DND-41 (cell line): ENCODE results near the gene ZDHHC23.

Experiments
- ATAC-seq: fragments of 200-7000 bp; cut with Tn5 transposase; 3 replicates; pipeline ENCODE4 v1.9.1; 2021; ENCODE audit warnings: low read depth; ENCODE audit not compliant: insufficient read depth
- DNase-seq: peaks from one replicate; pipeline ENCODE4 v3.0.0-alpha.2; 2020
- H2AFZ ChIP-seq: 2 replicates; pipeline ENCODE4 v1.6.0; 2012; ENCODE audit warnings: low read depth, low read length
- H3K27ac ChIP-seq: 2 replicates; pipeline ENCODE4 v1.5.1; 2012; ENCODE audit warnings: low read length, inconsistent platforms
- H3K27me3 ChIP-seq: fragments of 200-600 bp; sonication (generic); 2 replicates; pipeline ENCODE4 v1.6.0; 2012; ENCODE audit warnings: low read length, mild to moderate bottlenecking, inconsistent platforms; ENCODE audit not compliant: insufficient read depth, poor library complexity
- H3K36me3 ChIP-seq: 2 replicates; pipeline ENCODE4 v1.5.1; 2012; ENCODE audit warnings: low read length, inconsistent platforms; ENCODE audit not compliant: insufficient read depth
- H3K4me1 ChIP-seq: 2 replicates; pipeline ENCODE4 v1.5.1; 2012; ENCODE audit warnings: mild to moderate bottlenecking, low read length; ENCODE audit not compliant: insufficient read depth
- H3K4me2 ChIP-seq: 2 replicates; pipeline ENCODE4 v1.6.0; 2012; ENCODE audit warnings: mild to moderate bottlenecking, moderate library complexity, low read length, inconsistent platforms; ENCODE audit not compliant: insufficient read depth
- H3K4me3 ChIP-seq, 2 experiments: fragments of 200-600 bp in 1 of 2; shearing (Covaris generic) in 1 of 2; 2 replicates each; pipeline ENCODE4 v1.5.1; 2012 to 2016; ENCODE audit warnings: inconsistent platforms in 2 of 2, low read length in 2 of 2, mild to moderate bottlenecking in 2 of 2, low read depth in 1 of 2, moderate library complexity in 1 of 2
- H3K79me2 ChIP-seq: 2 replicates; pipeline ENCODE4 v1.6.0; 2012; ENCODE audit warnings: low read length, inconsistent platforms; ENCODE audit not compliant: insufficient read depth
- H3K9ac ChIP-seq: 2 replicates; pipeline ENCODE4 v1.6.0; 2012; ENCODE audit warnings: low read depth, mild to moderate bottlenecking, inconsistent platforms, low read length, moderate library complexity
- H3K9me3 ChIP-seq: 2 replicates; pipeline ENCODE4 v1.5.1; 2012; ENCODE audit warnings: low read length, moderate library complexity, mild to moderate bottlenecking, inconsistent platforms; ENCODE audit not compliant: insufficient read depth, severe bottlenecking
- H4K20me1 ChIP-seq: 2 replicates; pipeline ENCODE4 v1.6.0; 2012; ENCODE audit warnings: low read length; ENCODE audit not compliant: insufficient read depth
- CTCF ChIP-seq: IDR thresholded peaks from 2 replicates; pipeline ENCODE4 v1.5.1; 2012; ENCODE audit warnings: borderline replicate concordance, low read length, moderate library complexity, mild to moderate bottlenecking; ENCODE audit not compliant: poor library complexity, severe bottlenecking; ENCODE audit errors: extremely low read depth
- EZH2 ChIP-seq: IDR thresholded peaks from 3 replicates; pipeline ENCODE4 v1.6.1; 2012; ENCODE audit warnings: borderline replicate concordance, low read depth, mild to moderate bottlenecking, moderate library complexity, low read length, inconsistent platforms; ENCODE audit not compliant: severe bottlenecking

ZDHHC23 gene

DNA sequence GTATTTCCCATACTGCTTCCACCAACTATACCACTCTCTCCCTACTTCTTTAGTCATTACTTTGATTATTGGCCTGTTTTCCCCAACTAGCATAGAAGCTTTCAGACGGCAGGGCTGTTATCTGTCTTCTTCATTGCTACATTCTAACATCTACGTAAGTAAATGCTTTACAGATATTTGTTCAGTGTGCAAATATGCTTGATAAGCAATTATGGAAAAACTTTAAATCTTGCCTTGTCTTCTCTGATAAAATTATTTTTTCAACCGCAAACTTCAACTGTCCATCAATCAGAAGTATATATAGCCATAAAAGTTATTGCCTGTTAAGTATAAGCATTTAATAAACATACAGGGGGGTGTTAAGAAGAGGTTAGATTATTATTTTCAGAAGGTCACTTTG lies 35.7 kb downstream of the ZDHHC23 start:
- H3K9ac ChIP-seq, result no peak overlapping the region

DNA sequence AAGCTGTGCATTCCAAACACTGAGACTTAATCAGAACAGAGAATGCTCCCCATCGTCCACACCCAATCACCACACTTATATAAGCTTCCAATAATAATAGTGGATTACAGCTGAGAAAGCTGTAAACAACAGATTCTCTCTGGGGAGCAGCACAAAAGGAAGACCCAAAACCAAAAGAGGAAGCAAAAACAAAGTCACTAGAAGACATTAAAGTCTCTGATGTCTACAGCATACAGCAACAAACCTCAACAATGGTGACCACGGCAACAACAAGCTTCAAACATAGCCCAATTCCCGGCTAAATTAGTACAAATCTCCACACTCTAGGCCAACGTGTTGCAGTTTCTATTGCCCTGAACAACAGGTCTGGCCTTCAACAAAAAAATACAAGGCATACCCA lies 37.7 kb downstream of the ZDHHC23 start:
- no peak for TF ChIP-seq CTCF
- TF ChIP-seq EZH2, result no peak
- Histone ChIP-seq H3K4me3 (no peak overlapping the region), H3K9ac (no peak overlapping the region), H3K9me3 (no peaks in the 10 kb centered on the region), H3K36me3 (no peaks in the 10 kb centered on the region), H4K20me1 (no peaks in the 10 kb centered on the region), H3K27me3 (no peaks in the 10 kb centered on the region), H2AFZ (no peak overlapping the region), H3K27ac (no peak overlapping the region), H3K4me1 (no peaks in the 10 kb centered on the region), H3K79me2 (no peaks in the 10 kb centered on the region), H3K4me2 (no peak overlapping the region)
- ATAC-seq (peak; percentile 76), DNase-seq (peak; percentile 14)

More for the DNA sequence above, 35.7 kb downstream of the ZDHHC23 start:
- Histone ChIP-seq H3K4me1 (no peaks in the 10 kb centered on the region), H3K4me2 (no peak overlapping the region), H3K9me3 (no peaks in the 10 kb centered on the region), H3K36me3 (no peaks in the 10 kb centered on the region), H3K4me3 (no peak overlapping the region), H3K27me3 (no peaks in the 10 kb centered on the region), H3K27ac (no peak overlapping the region), H2AFZ (no peak overlapping the region), H4K20me1 (no peaks in the 10 kb centered on the region), H3K79me2 (no peaks in the 10 kb centered on the region)
- DNase-seq (no peak), ATAC-seq (no peak)
- TF ChIP-seq EZH2, result no peak
- TF ChIP-seq CTCF, result no peak

DNA sequence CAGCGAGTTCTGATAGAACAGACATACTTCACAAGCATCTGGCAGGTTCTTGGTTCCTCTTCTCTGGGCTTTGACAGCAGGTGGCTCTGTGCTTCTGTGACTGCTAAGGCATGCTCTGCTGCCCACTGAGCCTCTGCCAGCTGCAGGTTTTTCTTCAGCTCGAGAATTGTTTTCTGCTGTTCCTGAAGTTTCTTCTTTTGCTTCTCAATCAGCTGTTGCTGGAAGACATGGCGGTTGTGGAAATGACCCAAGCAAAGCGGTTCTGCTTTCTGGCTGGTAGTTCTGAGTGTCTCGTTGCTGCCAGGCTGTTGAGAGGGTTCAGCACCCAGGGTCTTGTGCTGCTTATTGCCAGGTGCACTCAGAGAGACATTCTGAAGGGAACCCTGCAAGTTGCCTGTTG lies 57.7 kb downstream of the ZDHHC23 start:
- Histone ChIP-seq H3K27me3 (no peaks in the 10 kb centered on the region), H3K27ac (no peak overlapping the region), H3K9me3 (no peaks in the 10 kb centered on the region), H2AFZ (no peak overlapping the region), H3K4me3 (no peak overlapping the region), H3K4me2 (no peak overlapping the region), H3K9ac (no peak overlapping the region), H3K79me2 (no peaks in the 10 kb centered on the region), H4K20me1 (no peaks in the 10 kb centered on the region), H3K36me3 (no peaks in the 10 kb centered on the region), H3K4me1 (no peaks in the 10 kb centered on the region)
- TF ChIP-seq EZH2, result no peak
- TF ChIP-seq CTCF, result no peak
- DNase-seq, result no peak
- no peak for ATAC-seq

- DNase-seq, result no peak
- Histone ChIP-seq H3K4me3 (no peak overlapping the region), H3K27ac (no peak overlapping the region), H4K20me1 (no peaks in the 10 kb centered on the region), H3K9ac (no peak overlapping the region), H3K27me3 (no peaks in the 10 kb centered on the region), H3K4me1 (no peaks in the 10 kb centered on the region), H3K4me2 (no peak overlapping the region), H3K79me2 (no peaks in the 10 kb centered on the region), H3K9me3 (no peaks in the 10 kb centered on the region), H2AFZ (no peak overlapping the region), H3K36me3 (no peaks in the 10 kb centered on the region)
- no peak for ATAC-seq
- TF ChIP-seq EZH2, result no peak
- no peak for TF ChIP-seq CTCF
These were observed 63.4 kb downstream of the ZDHHC23 start for GRCh38 chr3:114011059-114011797.
